ENCODE measurements around the gene CCDC70. TPM values are rescaled to one million over a fixed set of nuclear protein-coding genes. Genes with fewer than 3 reads are reported as not detected.
A peak's percentile ranks its signal among the peaks of the same experiment; 100 is the strongest.

Gene CCDC70
- total and polyA plus RNA-seq, 2 experiments from 2014 or later, result not detected

- Histone ChIP-seq H3K27me3 (no peaks in the 10 kb centered on the region), H3K27ac (no peak overlapping the region), H3K4me1 (ENCODE audit: low read depth) (no peaks in the 10 kb centered on the region), H3K36me3 (no peaks in the 10 kb centered on the region), H3K9me3 (ENCODE audit: low read depth) (no peaks in the 10 kb centered on the region), H3K4me3 (no peak overlapping the region)
- no peak for TF ChIP-seq CTCF (IDR thresholded peaks at IDR 0.05; ENCODE audit: low read depth, low read length)
- no peak for DNase-seq (ENCODE audit: low read depth in 1 of 2, low spot score in 1 of 2)
Observed at GRCh38 chr13:51831519-51831918, 30.2 kb upstream of the CCDC70 start.

GRCh38 chr13:51832471-51833152 is 29.2 kb upstream of the CCDC70 start:
- H3K27me3 ChIP-seq, result no peaks in the 10 kb centered on the region
- H3K9me3 ChIP-seq (ENCODE audit: low read depth), result no peaks in the 10 kb centered on the region
- no peaks in the 10 kb centered on the region for H3K4me1 ChIP-seq (ENCODE audit: low read depth)
- H3K27ac ChIP-seq, result no peak overlapping the region
- peak; percentile 39 for TF ChIP-seq CTCF (IDR thresholded peaks at IDR 0.05; ENCODE audit: low read depth, low read length)
- H3K36me3 ChIP-seq, result no peaks in the 10 kb centered on the region
- peak; percentile 28 to 63 for DNase-seq (ENCODE audit: low read depth in 1 of 2, low spot score in 1 of 2)
- no peak overlapping the region for H3K4me3 ChIP-seq

GRCh38 chr13:51833980-51834379 is 27.8 kb upstream of the CCDC70 start:
- TF ChIP-seq CTCF (IDR thresholded peaks at IDR 0.05; ENCODE audit: low read depth, low read length), result no peak
- no peaks in the 10 kb centered on the region for H3K4me1 ChIP-seq (ENCODE audit: low read depth)
- DNase-seq (ENCODE audit: low read depth in 1 of 2, low spot score in 1 of 2), result no peak
- H3K27me3 ChIP-seq, result no peaks in the 10 kb centered on the region
- H3K27ac ChIP-seq, result no peak overlapping the region
- H3K4me3 ChIP-seq, result no peak overlapping the region
- H3K36me3 ChIP-seq, result no peaks in the 10 kb centered on the region
- no peaks in the 10 kb centered on the region for H3K9me3 ChIP-seq (ENCODE audit: low read depth)

- Histone ChIP-seq H3K9me3 (ENCODE audit: low read depth) (no peaks in the 10 kb centered on the region), H3K27me3 (no peaks in the 10 kb centered on the region), H3K36me3 (no peaks in the 10 kb centered on the region), H3K4me1 (ENCODE audit: low read depth) (no peaks in the 10 kb centered on the region), H3K27ac (no peak overlapping the region), H3K4me3 (no peak overlapping the region)
- no peak for DNase-seq (ENCODE audit: low read depth in 1 of 2, low spot score in 1 of 2)
- no peak for TF ChIP-seq CTCF (IDR thresholded peaks at IDR 0.05; ENCODE audit: low read depth, low read length)
Observed at GRCh38 chr13:51834581-51835171, 27.1 kb upstream of the CCDC70 start.

- Histone ChIP-seq H3K27me3 (no peaks in the 10 kb centered on the region), H3K27ac (no peak overlapping the region), H3K9me3 (ENCODE audit: low read depth) (no peaks in the 10 kb centered on the region), H3K36me3 (no peaks in the 10 kb centered on the region), H3K4me3 (no peak overlapping the region), H3K4me1 (ENCODE audit: low read depth) (peaks cover 4% of the 10 kb centered on the region)
- no peak for TF ChIP-seq CTCF (IDR thresholded peaks at IDR 0.05; ENCODE audit: low read depth, low read length)
- DNase-seq (ENCODE audit: low read depth in 1 of 2, low spot score in 1 of 2), result no peak
Observed at GRCh38 chr13:51837016-51837415, 24.8 kb upstream of the CCDC70 start.

All from cardiac muscle cell (in vitro differentiated cells and primary cell).